ENCODE results near the gene GRSF1.

GRSF1 gene

GRCh38 chr4:70816894-70817293, 22.8 kb downstream of the GRSF1 start:
- H3K27me3 ChIP-seq (replicated peaks; ENCODE audit: control insufficient read depth, insufficient read depth, low read length) = no peaks in the 10 kb centered on the region
- H3K4me3 ChIP-seq (replicated peaks; ENCODE audit: low read depth, low read length) = no peak overlapping the region
- no peak for DNase-seq (ENCODE audit: extremely low read depth, insufficient read length)
- H3K36me3 ChIP-seq (ENCODE audit: control insufficient read depth, insufficient read depth, low read length) = peaks cover 2% of the 10 kb centered on the region; the same call in 1 of the 2 replicates
- TF ChIP-seq CTCF (IDR thresholded peaks at IDR 0.05; ENCODE audit: insufficient read depth, low read length, poor library complexity, severe bottlenecking) = no peak

GRCh38 chr4:70815370-70815769, 24.3 kb downstream of the GRSF1 start:
- Histone ChIP-seq H3K36me3 (ENCODE audit: control insufficient read depth, insufficient read depth, low read length) (0 out of 2 replicates have a peak, but pooled peaks cover 2% of the 10 kb centered on the region), H3K27me3 (replicated peaks; ENCODE audit: control insufficient read depth, insufficient read depth, low read length) (no peaks in the 10 kb centered on the region), H3K4me3 (replicated peaks; ENCODE audit: low read depth, low read length) (no peak overlapping the region)
- TF ChIP-seq CTCF (IDR thresholded peaks at IDR 0.05; ENCODE audit: insufficient read depth, low read length, poor library complexity, severe bottlenecking) = no peak
- no peak for DNase-seq (ENCODE audit: extremely low read depth, insufficient read length)

DNA sequence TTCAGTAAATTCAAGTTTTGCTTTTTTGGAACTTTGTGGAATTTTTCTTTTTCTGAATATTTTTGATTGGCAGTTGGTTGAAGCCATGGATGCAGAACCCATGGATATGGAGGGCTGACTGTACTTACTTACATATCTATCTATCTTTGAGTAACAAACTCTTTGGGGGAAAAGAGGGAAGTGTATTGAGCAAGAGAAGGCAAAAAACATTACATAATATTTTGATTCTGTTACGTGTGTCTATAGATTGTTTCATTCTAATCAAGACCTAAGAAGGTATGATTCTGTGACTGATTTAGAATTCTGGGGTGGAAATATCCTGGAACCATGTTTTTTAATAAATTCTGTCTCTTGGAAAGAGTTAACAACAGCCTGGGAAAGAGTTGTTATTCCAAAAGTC, 31.5 kb downstream of the GRSF1 start:
- H3K36me3 ChIP-seq (ENCODE audit: control insufficient read depth, insufficient read depth, low read length) = no peaks in the 10 kb centered on the region
- no peak for TF ChIP-seq CTCF (IDR thresholded peaks at IDR 0.05; ENCODE audit: insufficient read depth, low read length, poor library complexity, severe bottlenecking)
- no peaks in the 10 kb centered on the region for H3K27me3 ChIP-seq (replicated peaks; ENCODE audit: control insufficient read depth, insufficient read depth, low read length)
- DNase-seq (ENCODE audit: extremely low read depth, insufficient read length) = no peak
- H3K4me3 ChIP-seq (replicated peaks; ENCODE audit: low read depth, low read length) = no peak overlapping the region

- H3K27me3 ChIP-seq (replicated peaks; ENCODE audit: control insufficient read depth, insufficient read depth, low read length) = no peaks in the 10 kb centered on the region
- H3K4me3 ChIP-seq (replicated peaks; ENCODE audit: low read depth, low read length) = no peak overlapping the region
- TF ChIP-seq CTCF (IDR thresholded peaks at IDR 0.05; ENCODE audit: insufficient read depth, low read length, poor library complexity, severe bottlenecking) = no peak
- DNase-seq (ENCODE audit: extremely low read depth, insufficient read length) = no peak
- no peaks in the 10 kb centered on the region for H3K36me3 ChIP-seq (ENCODE audit: control insufficient read depth, insufficient read depth, low read length)
Measured at GRCh38 chr4:70802928-70803580, 36.6 kb downstream of the GRSF1 start.

GRCh38 chr4:70801265-70801809, 38.4 kb downstream of the GRSF1 start:
- no peak for TF ChIP-seq CTCF (IDR thresholded peaks at IDR 0.05; ENCODE audit: insufficient read depth, low read length, poor library complexity, severe bottlenecking)
- peak; percentile 20 for DNase-seq (ENCODE audit: extremely low read depth, insufficient read length)
- Histone ChIP-seq H3K4me3 (replicated peaks; ENCODE audit: low read depth, low read length) (no peak overlapping the region), H3K27me3 (replicated peaks; ENCODE audit: control insufficient read depth, insufficient read depth, low read length) (no peaks in the 10 kb centered on the region), H3K36me3 (ENCODE audit: control insufficient read depth, insufficient read depth, low read length) (no peaks in the 10 kb centered on the region)
